Camera-type eye (tissue), 1 donor: ENCODE results near the gene RFX8. TPM values are rescaled to one million over a fixed set of nuclear protein-coding genes. Genes with fewer than 3 reads are reported as not detected.

Source experiments
- total RNA-seq: library from RNA; depleted of rRNA; stranded (reverse); fragments of >200 nt; gene quantifications from one replicate; pipeline ENCODE4 v1.2.3, GENCODE V29; 2014

RFX8 gene
- 1.5 TPM for total RNA-seq

GRCh38 chr2:101474731-101475384 lies at the start of gene RFX8:
TSS of gene RFX8 (minus strand) at chr2:101475112. CDS start at chr2:101466848, 8,264 bp downstream.

DNA sequence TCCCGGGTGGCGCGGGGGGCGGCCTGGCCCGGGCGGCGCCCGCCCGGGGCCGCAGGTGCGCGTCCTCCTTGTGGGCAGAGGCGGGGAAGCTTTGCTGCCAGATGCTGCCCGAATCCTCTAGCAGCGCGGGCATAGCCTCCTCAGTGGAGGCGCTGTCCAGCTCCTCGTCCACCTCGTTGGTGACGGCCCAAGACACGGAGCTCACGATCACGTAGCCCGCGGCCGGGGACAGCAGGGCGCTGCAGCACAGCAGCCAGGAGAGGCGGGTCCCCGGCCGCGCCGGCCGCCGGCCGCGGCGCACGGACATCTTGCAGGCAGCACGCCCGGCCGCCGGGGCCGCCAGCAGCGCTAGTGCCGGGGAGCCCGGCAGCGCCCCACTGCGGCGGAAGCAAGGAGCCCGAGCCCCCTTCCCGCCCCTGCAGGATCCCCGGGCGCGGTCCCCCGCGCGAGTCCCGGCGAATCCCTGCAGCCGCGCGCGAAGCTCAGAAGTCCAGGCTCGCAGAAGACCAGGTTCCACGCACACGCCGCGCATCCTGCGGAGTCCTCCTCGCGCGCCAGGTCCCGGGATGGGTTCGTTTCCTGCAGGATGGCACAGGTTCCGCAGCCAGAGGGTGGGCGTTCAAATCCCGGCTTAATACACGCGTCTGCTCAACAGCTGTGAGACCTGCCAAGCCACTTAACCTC lies 87.6 kb downstream of the RFX8 start, which contains the start of gene CREG2:
TSS of gene CREG2 (minus strand) at position 353 of the 684 bp plus-strand sequence. CDS start at position 307, 46 bp downstream.

Other genes starting within 250 kb of the RFX8 start
- 17.7 TPM for gene CNOT11, start 222.2 kb downstream of the RFX8 start, total RNA-seq
- gene RNF149, start 166.4 kb downstream of the RFX8 start, total RNA-seq: 82.6 TPM
- gene CREG2, start 87.6 kb downstream of the RFX8 start, total RNA-seq: 2.8 TPM
- 139 TPM for gene MAP4K4, start 222.6 kb upstream of the RFX8 start, total RNA-seq